ENCODE data around the gene C21orf58. TPM values are rescaled to one million over a fixed set of nuclear protein-coding genes. Genes with fewer than 3 reads are reported as not detected.

C21orf58 gene
- total RNA-seq, 3 donors from 2014 or later (not counting 1 experiment from before 2014, with no cell fraction given): 4.0 to 8.9 (median 5.2) TPM

DNA sequence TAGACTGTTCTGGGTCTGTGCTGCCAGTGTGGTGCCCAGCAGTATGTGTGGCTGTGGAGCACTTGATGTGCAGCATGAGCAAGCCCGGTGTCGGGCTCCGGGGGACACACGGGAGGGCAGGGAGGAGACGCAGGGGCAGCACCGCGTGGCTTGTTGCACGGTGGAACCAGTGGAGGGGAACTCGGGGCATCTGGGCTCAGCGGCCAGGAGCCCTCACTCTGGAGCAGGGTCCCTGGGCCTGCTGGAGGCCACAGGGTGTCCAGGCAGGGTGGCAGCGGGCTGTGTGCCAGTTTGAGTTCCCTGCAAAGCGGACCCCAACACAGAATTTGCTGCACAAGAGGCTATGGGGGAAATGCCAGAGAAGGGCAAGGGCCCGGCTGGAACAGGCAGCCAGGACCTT is 30.8 kb upstream of the C21orf58 start:
- DNase-seq (no peak), ATAC-seq (no peak)
- H3K36me3 Mint-ChIP-seq: peaks cover 10% of the 10 kb centered on the region
- Histone ChIP-seq H3K4me1 (ENCODE audit: control insufficient read depth, insufficient read depth, low read length) (no peaks in the 10 kb centered on the region), H3K9me3 (ENCODE audit: control insufficient read depth, insufficient read depth, low read length) (no peaks in the 10 kb centered on the region), H3K27ac (ENCODE audit: low read length) (no peak overlapping the region), H3K4me3 (ENCODE audit: low read length) (no peak overlapping the region), H3K27me3 (ENCODE audit: control insufficient read depth, insufficient read depth, low read length) (no peaks in the 10 kb centered on the region), H3K36me3 (ENCODE audit: control insufficient read depth, insufficient read depth, low read length) (peaks cover 67% of the 10 kb centered on the region)
- H3K27me3 Mint-ChIP-seq (ENCODE audit: low read depth in 2 of 2): no peaks in the 10 kb centered on the region
- intact Hi-C loops (cut with micrococcal nuclease): no loop called here
- no peaks in the 10 kb centered on the region for H3K4me1 Mint-ChIP-seq
- TF ChIP-seq, protein P1, sequence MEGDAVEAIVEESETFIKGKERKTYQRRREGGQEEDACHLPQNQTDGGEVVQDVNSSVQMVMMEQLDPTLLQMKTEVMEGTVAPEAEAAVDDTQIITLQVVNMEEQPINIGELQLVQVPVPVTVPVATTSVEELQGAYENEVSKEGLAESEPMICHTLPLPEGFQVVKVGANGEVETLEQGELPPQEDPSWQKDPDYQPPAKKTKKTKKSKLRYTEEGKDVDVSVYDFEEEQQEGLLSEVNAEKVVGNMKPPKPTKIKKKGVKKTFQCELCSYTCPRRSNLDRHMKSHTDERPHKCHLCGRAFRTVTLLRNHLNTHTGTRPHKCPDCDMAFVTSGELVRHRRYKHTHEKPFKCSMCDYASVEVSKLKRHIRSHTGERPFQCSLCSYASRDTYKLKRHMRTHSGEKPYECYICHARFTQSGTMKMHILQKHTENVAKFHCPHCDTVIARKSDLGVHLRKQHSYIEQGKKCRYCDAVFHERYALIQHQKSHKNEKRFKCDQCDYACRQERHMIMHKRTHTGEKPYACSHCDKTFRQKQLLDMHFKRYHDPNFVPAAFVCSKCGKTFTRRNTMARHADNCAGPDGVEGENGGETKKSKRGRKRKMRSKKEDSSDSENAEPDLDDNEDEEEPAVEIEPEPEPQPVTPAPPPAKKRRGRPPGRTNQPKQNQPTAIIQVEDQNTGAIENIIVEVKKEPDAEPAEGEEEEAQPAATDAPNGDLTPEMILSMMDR (IDR thresholded peaks at IDR 0.05): no peak
- 98% methylated on average over 13 of the region's 13 CpGs for WGBS (ENCODE audit: insufficient coverage)
- no peak overlapping the region for H3K4me3 Mint-ChIP-seq
- peak overlapping the region in 1 of 2 donors; percentile 49 for H3K27ac Mint-ChIP-seq
- H3K9me3 Mint-ChIP-seq: no peaks in the 10 kb centered on the region

DNA sequence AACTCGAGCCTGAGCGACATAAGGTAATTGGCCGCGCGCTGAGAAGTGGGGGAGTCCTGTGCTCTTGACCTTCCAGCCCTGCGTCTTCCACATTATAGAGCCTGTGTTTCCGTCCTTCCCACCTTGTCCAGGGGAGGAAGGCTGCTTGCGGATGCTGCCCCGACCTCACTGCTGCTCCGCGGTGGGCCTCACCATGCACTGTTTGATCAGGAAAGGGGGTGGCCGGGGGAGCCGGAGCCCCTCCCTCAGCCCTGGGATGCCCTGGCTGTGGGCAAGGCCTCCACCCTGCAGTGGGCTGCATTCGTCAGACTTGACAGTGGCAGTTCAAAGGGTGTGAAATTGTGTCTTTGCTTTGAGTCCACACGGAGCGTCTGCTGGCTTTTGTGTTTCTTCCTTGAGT is 30.4 kb upstream of the C21orf58 start:
- H3K4me1 ChIP-seq (ENCODE audit: control insufficient read depth, insufficient read depth, low read length): no peaks in the 10 kb centered on the region
- no peaks in the 10 kb centered on the region for H3K27me3 Mint-ChIP-seq (ENCODE audit: low read depth in 2 of 2)
- 96% methylated on average over 16 of the region's 16 CpGs for WGBS (ENCODE audit: insufficient coverage)
- H3K4me3 ChIP-seq (ENCODE audit: low read length): no peak overlapping the region
- no peak overlapping the region for H3K27ac Mint-ChIP-seq
- peaks cover 72% of the 10 kb centered on the region for H3K36me3 ChIP-seq (ENCODE audit: control insufficient read depth, insufficient read depth, low read length)
- intact Hi-C loops (cut with micrococcal nuclease): no loop called here
- DNase-seq (no peak), ATAC-seq (no peak)
- no peaks in the 10 kb centered on the region for H3K9me3 Mint-ChIP-seq
- no peak overlapping the region for H3K4me3 Mint-ChIP-seq
- no peaks in the 10 kb centered on the region for H3K27me3 ChIP-seq (ENCODE audit: control insufficient read depth, insufficient read depth, low read length)
- H3K9me3 ChIP-seq (ENCODE audit: control insufficient read depth, insufficient read depth, low read length): no peaks in the 10 kb centered on the region
- TF ChIP-seq, protein P1 (IDR thresholded peaks at IDR 0.05): no peak
- H3K4me1 Mint-ChIP-seq: no peaks in the 10 kb centered on the region
- H3K36me3 Mint-ChIP-seq: peaks cover 14% of the 10 kb centered on the region
- no peak overlapping the region for H3K27ac ChIP-seq (ENCODE audit: low read length)

DNA sequence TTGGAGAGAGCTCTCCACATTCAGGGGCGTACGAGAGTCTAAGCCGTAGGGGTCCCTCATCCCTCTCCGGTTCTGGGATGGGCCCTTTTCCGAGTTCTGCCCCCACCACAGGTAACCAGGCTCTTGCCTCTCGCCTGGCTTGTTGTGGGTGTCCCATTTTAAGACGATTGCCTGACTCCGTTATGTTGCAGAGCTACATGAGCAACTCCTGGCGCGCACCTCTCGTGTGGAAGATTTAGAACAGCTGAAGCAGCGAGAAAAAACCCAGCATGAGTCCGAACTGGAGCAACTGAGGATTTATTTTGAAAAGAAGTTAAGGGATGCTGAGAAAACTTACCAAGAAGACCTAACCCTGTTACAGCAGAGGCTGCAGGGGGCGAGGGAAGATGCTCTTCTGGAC is 29.2 kb upstream of the C21orf58 start:
- DNase-seq: no peak
- intact Hi-C loops (cut with micrococcal nuclease): no loop called here
- WGBS (ENCODE audit: insufficient coverage): 99% methylated on average over 14 of the region's 14 CpGs
- H3K27ac Mint-ChIP-seq: no peak overlapping the region
- Histone ChIP-seq H3K4me1 (ENCODE audit: control insufficient read depth, insufficient read depth, low read length) (no peaks in the 10 kb centered on the region), H3K27me3 (ENCODE audit: control insufficient read depth, insufficient read depth, low read length) (no peaks in the 10 kb centered on the region), H3K9me3 (ENCODE audit: control insufficient read depth, insufficient read depth, low read length) (no peaks in the 10 kb centered on the region), H3K36me3 (ENCODE audit: control insufficient read depth, insufficient read depth, low read length) (peaks cover 79% of the 10 kb centered on the region), H3K4me3 (ENCODE audit: low read length) (no peak overlapping the region), H3K27ac (ENCODE audit: low read length) (no peak overlapping the region)
- no peak for ATAC-seq
- TF ChIP-seq, protein P1 (IDR thresholded peaks at IDR 0.05): no peak
- H3K4me1 Mint-ChIP-seq: no peaks in the 10 kb centered on the region
- peaks cover 14% of the 10 kb centered on the region for H3K36me3 Mint-ChIP-seq
- no peaks in the 10 kb centered on the region for H3K9me3 Mint-ChIP-seq
- no peaks in the 10 kb centered on the region for H3K27me3 Mint-ChIP-seq (ENCODE audit: low read depth in 2 of 2)
- H3K4me3 Mint-ChIP-seq: no peak overlapping the region

DNA sequence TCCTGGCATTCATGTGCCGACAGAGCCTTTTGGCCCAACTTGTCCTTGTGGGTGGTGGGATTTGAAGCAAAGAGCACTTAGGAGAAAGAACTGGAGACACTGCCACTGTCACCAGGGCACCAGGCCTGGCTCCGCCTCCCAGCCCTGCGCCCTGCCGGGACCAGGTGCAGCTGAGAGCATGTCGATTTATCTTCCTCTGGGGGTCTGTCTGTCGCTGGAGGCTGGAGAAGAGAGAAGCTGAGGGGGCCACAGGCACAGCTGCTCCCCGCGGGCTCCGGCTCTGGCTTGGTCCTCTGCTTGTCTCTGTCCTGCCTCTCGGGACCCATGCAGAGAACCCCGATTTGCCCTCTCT is 28.5 kb upstream of the C21orf58 start:
- peaks cover 14% of the 10 kb centered on the region for H3K36me3 Mint-ChIP-seq
- Histone ChIP-seq H3K9me3 (ENCODE audit: control insufficient read depth, insufficient read depth, low read length) (no peaks in the 10 kb centered on the region), H3K4me1 (ENCODE audit: control insufficient read depth, insufficient read depth, low read length) (no peaks in the 10 kb centered on the region), H3K36me3 (ENCODE audit: control insufficient read depth, insufficient read depth, low read length) (peaks cover 85% of the 10 kb centered on the region), H3K27ac (ENCODE audit: low read length) (no peak overlapping the region), H3K27me3 (ENCODE audit: control insufficient read depth, insufficient read depth, low read length) (no peaks in the 10 kb centered on the region), H3K4me3 (ENCODE audit: low read length) (no peak overlapping the region)
- TF ChIP-seq, protein P1 (IDR thresholded peaks at IDR 0.05): no peak
- H3K4me1 Mint-ChIP-seq: no peaks in the 10 kb centered on the region
- H3K27ac Mint-ChIP-seq: no peak overlapping the region
- WGBS (ENCODE audit: insufficient coverage): 96% methylated on average over 11 of the region's 11 CpGs
- H3K9me3 Mint-ChIP-seq: no peaks in the 10 kb centered on the region
- H3K4me3 Mint-ChIP-seq: no peak overlapping the region
- intact Hi-C loops (cut with micrococcal nuclease): no loop called here
- no peaks in the 10 kb centered on the region for H3K27me3 Mint-ChIP-seq (ENCODE audit: low read depth in 2 of 2)
- ATAC-seq (no peak), DNase-seq (no peak)

All from natural killer cell (primary cell).